Fibroblast of lung (primary cell): Measurements from ENCODE around the gene ACOX1. TPM values are rescaled to one million over a fixed set of nuclear protein-coding genes. Genes with fewer than 3 reads are reported as not detected.

Experiments
- DNase-seq, 2 donors: peaks; one replicate each; pipeline versions ENCODE4 v3.0.0 to v3.0.0-alpha.2; 2010; ENCODE audit warnings: low read depth in 2 of 2
- H2AFZ ChIP-seq: 2 replicates; pipeline ENCODE4 v1.5.1; 2012; ENCODE audit warnings: low read length, control low read depth, inconsistent platforms
- H3K27ac ChIP-seq: 2 replicates; pipeline ENCODE4 v1.5.1; 2011; ENCODE audit warnings: low read length, control low read depth; ENCODE audit not compliant: insufficient read depth
- H3K27me3 ChIP-seq: 2 replicates; pipeline ENCODE4 v1.5.1; 2011; ENCODE audit warnings: mild to moderate bottlenecking, low read length; ENCODE audit not compliant: control insufficient read depth, insufficient read depth
- H3K36me3 ChIP-seq: 2 replicates; pipeline ENCODE4 v1.5.1; 2011; ENCODE audit warnings: low read length; ENCODE audit not compliant: control insufficient read depth, insufficient read depth
- H3K4me1 ChIP-seq: 2 replicates; pipeline ENCODE4 v1.5.1; 2011; ENCODE audit warnings: low read length; ENCODE audit not compliant: control insufficient read depth, insufficient read depth; ENCODE audit errors: extremely low read depth
- H3K4me2 ChIP-seq: 2 replicates; pipeline ENCODE4 v1.5.1; 2011; ENCODE audit warnings: low read length, control low read depth; ENCODE audit not compliant: insufficient read depth; ENCODE audit errors: extremely low read depth
- H3K4me3 ChIP-seq, 4 experiments: fragments of 200-600 bp in 1 of 4; sonication (generic) in 1 of 4; replicated peaks in 1 of 4; 2 replicates each; pipeline ENCODE4 v1.5.1; 2011 to 2016; ENCODE audit warnings: low read length in 4 of 4, low read depth in 3 of 4, mild to moderate bottlenecking in 3 of 4, control low read depth in 2 of 4, inconsistent platforms in 1 of 4, mixed read lengths in 1 of 4; ENCODE audit not compliant: insufficient read depth in 1 of 4; ENCODE audit errors: control extremely low read depth in 1 of 4
- H3K79me2 ChIP-seq: 2 replicates; pipeline ENCODE4 v1.5.1; 2012; ENCODE audit warnings: mild to moderate bottlenecking, low read length, inconsistent platforms; ENCODE audit not compliant: control insufficient read depth, insufficient read depth
- H3K9ac ChIP-seq: 2 replicates; pipeline ENCODE4 v1.5.1; 2011; ENCODE audit warnings: mild to moderate bottlenecking, low read length, control low read depth; ENCODE audit not compliant: insufficient read depth
- H3K9me3 ChIP-seq: 2 replicates; pipeline ENCODE4 v1.5.1; 2012; ENCODE audit warnings: low read depth, low read length; ENCODE audit not compliant: control insufficient read depth, insufficient read depth
- H4K20me1 ChIP-seq: 2 replicates; pipeline ENCODE4 v1.5.1; 2011; ENCODE audit warnings: low read length; ENCODE audit not compliant: control insufficient read depth, insufficient read depth; ENCODE audit errors: extremely low read depth
- CTCF ChIP-seq, 2 donors: IDR thresholded peaks in 1 of 2; conservative IDR thresholded peaks in 1 of 2; 1 replicate in 1 of 2; 2 replicates in 1 of 2; pipeline ENCODE4 v1.5.1; 2011 to 2012; ENCODE audit warnings: low read length in 2 of 2, control low read depth in 1 of 2, inconsistent platforms in 1 of 2, low read depth in 1 of 2, mild to moderate bottlenecking in 1 of 2
- EZH2 ChIP-seq: IDR thresholded peaks from 2 replicates; pipeline ENCODE4 v1.5.1; 2012; ENCODE audit warnings: low read length, control low read depth, mild to moderate bottlenecking; ENCODE audit errors: missing control alignments
- polyA plus RNA-seq, 2 donors: library from polyadenylated mRNA; depleted of rRNA in 1 of 2; stranded (reverse) in 1 of 2; unstranded in 1 of 2; fragments of >200 nt; gene quantifications; 2 replicates each; pipeline ENCODE4 v1.2.1, GENCODE V29; 2011 to 2012; ENCODE audit warnings: missing spikeins in 1 of 2
- total RNA-seq: library from RNA; depleted of rRNA; stranded (reverse); fragments of >200 nt; gene quantifications from 2 replicates; pipeline ENCODE4 v1.2.1, GENCODE V29; 2014

ACOX1 gene
- total and polyA plus RNA-seq, 2 donors (not counting 1 experiment from before 2014, with no cell fraction given) = 30.0 to 70.5 TPM

GRCh38 chr17:76003915-76004314 lies 24.9 kb upstream of the ACOX1 start:
- no peaks in the 10 kb centered on the region for H3K9me3 ChIP-seq
- no peak overlapping the region for H3K4me2 ChIP-seq
- H3K27ac ChIP-seq = no peak overlapping the region
- TF ChIP-seq EZH2 = no peak
- no peak for TF ChIP-seq CTCF (conservative IDR thresholded peaks at IDR 0.05 in 1 of 2, IDR thresholded peaks at IDR 0.05 in 1 of 2; ENCODE audit: low read depth in 1 of 2, low read length in 2 of 2)
- no peak overlapping the region for H3K4me3 ChIP-seq
- no peaks in the 10 kb centered on the region for H3K4me1 ChIP-seq
- no peak for DNase-seq
- H4K20me1 ChIP-seq = no peaks in the 10 kb centered on the region
- no peaks in the 10 kb centered on the region for H3K27me3 ChIP-seq
- no peak overlapping the region for H2AFZ ChIP-seq
- no peak overlapping the region for H3K9ac ChIP-seq
- H3K79me2 ChIP-seq = no peaks in the 10 kb centered on the region
- no peaks in the 10 kb centered on the region for H3K36me3 ChIP-seq

- Histone ChIP-seq H3K27ac (no peak overlapping the region), H4K20me1 (no peaks in the 10 kb centered on the region), H2AFZ (no peak overlapping the region), H3K27me3 (no peaks in the 10 kb centered on the region), H3K4me2 (no peak overlapping the region), H3K4me1 (no peaks in the 10 kb centered on the region), H3K79me2 (no peaks in the 10 kb centered on the region), H3K9me3 (no peaks in the 10 kb centered on the region), H3K4me3 (no peak overlapping the region), H3K36me3 (no peaks in the 10 kb centered on the region), H3K9ac (no peak overlapping the region)
- TF ChIP-seq EZH2 (no peak), CTCF (conservative IDR thresholded peaks at IDR 0.05 in 1 of 2, IDR thresholded peaks at IDR 0.05 in 1 of 2; ENCODE audit: low read depth in 1 of 2, low read length in 2 of 2) (no peak)
- DNase-seq = no peak
These were observed 23.1 kb upstream of the ACOX1 start for GRCh38 chr17:76002100-76002499.

- TF ChIP-seq EZH2 (no peak), CTCF (conservative IDR thresholded peaks at IDR 0.05 in 1 of 2, IDR thresholded peaks at IDR 0.05 in 1 of 2; ENCODE audit: low read depth in 1 of 2, low read length in 2 of 2) (no peak)
- Histone ChIP-seq H3K4me2 (no peak within 1 kb of the TSS), H3K4me1 (no peaks in the 10 kb centered on the region), H2AFZ (no peak within 1 kb of the TSS), H3K9me3 (no peaks in the 10 kb centered on the region), H3K9ac (no peak within 1 kb of the TSS), H3K27me3 (no peaks in the 10 kb centered on the region), H3K27ac (no peak within 1 kb of the TSS), H3K4me3 (no peak within 1 kb of the TSS), H4K20me1 (no peaks in the 10 kb centered on the region), H3K79me2 (no peaks in the 10 kb centered on the region), H3K36me3 (no peaks in the 10 kb centered on the region)
- no peak for DNase-seq
These were observed 22.0 kb upstream of the ACOX1 start, which contains the start of gene CDK3 for GRCh38 chr17:76000755-76001521. CDK3 (plus strand) TSS chr17:76000855; CDS start chr17:76001426, 571 bp downstream.
